ENCODE results near the gene C19orf12. TPM values are rescaled to one million over a fixed set of nuclear protein-coding genes. Genes with fewer than 3 reads are reported as not detected.
A peak's percentile ranks its signal among the peaks of the same experiment; 100 is the strongest.

C19orf12 gene
- total and polyA plus RNA-seq, 2 of the 13 experiments (the other 11 are each of a cell fraction or from before 2014, with no cell fraction given) = 17.7 to 34.4 TPM

DNA sequence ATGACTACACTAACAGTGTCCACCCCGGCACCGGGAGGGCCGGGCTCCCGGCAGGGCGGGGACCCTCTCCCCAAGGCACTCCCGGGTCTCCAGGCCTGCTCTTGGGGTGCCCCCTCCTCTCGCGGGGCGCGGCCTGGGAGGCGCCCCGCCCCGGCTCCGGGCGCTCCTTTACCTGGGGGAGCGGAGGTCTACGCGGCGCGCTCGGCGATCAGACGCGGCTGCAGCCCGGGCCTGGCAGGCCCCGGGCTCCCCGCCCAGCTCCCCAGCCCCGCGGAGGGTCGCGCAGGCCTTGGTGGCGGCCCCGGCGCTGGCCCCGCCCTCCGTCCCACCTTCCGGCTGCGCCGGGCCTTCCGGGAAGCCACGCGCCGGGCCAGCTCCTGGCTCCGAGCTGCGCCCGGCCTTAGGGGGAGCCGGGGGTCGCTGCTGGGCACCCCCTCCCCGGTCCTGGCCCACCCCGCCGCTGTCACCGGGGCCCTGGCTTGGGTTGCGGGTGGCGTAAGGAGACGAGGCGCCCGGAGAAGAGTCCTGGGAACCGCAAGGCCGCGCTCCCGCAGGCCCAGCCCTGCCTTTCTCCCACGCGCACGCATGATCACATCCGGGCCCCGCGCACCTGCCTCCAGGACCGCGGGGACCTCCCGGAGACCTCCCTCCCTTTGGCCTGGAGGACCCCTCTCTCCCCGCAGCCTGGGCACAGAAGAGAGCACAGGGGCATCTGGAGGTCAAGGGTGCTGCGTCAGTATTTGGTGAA lies at the start of gene C19orf12 (continued):
- TF ChIP-seq, protein P1, sequence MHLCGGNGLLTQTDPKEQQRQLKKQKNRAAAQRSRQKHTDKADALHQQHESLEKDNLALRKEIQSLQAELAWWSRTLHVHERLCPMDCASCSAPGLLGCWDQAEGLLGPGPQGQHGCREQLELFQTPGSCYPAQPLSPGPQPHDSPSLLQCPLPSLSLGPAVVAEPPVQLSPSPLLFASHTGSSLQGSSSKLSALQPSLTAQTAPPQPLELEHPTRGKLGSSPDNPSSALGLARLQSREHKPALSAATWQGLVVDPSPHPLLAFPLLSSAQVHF (CRISPR knock-in tag; IDR thresholded peaks at IDR 0.05) = 0 out of 2 replicates have a peak, but pooled peaks have one; percentile 17
- TF ChIP-seq SP140L (CRISPR knock-in tag; IDR thresholded peaks at IDR 0.05; ENCODE audit: borderline replicate concordance) = no peak
- TF ChIP-seq CC2D1A (CRISPR knock-in tag; IDR thresholded peaks at IDR 0.05) = no peak
- TF ChIP-seq HMGA1 (CRISPR knock-in tag; conservative IDR thresholded peaks at IDR 0.05) = no peak

DNA sequence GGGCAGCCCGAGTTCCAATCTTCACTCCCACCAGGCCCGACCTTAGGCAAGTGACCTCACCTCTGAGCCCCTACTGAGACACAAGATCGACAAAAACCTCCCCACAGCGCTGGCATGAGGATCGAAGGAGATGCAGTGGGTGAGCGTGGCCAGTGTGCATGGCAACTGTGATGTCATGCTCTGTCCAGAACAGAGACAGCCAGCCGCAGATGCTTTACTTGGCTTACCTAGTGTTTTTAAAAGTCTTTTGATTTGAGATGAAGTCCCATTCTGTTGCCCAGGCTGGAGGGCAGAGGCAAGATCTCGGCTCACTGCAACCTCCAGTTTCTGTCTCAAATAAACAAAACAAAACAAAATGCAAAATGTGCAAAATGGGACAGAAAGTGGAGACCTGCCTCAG lies 49.3 kb upstream of the C19orf12 start:
- ChIA-PET POLR2A (no interaction called here), CTCF (ENCODE audit: low intra/inter-chr PET ratio, low total read pairs) (no interaction called here)
- no peaks in the 10 kb centered on the region for H3K79me2 ChIP-seq (ENCODE audit: insufficient read depth, low read length)
- no peak overlapping the region for H3K4me3 ChIP-seq (replicated peaks in 1 of 3; ENCODE audit: insufficient read depth in 1 of 3, low read depth in 2 of 3, low read length in 3 of 3)
- H3K4me2 ChIP-seq (ENCODE audit: low read depth, low read length) = no peak overlapping the region
- H3K27ac ChIP-seq (ENCODE audit: extremely low read length, insufficient read depth, low read length) = no peak overlapping the region
- no peaks in the 10 kb centered on the region for H4K20me1 ChIP-seq (ENCODE audit: insufficient read depth, low read length)
- peaks cover 0 to 27% of the 10 kb centered on the region in 2 experiments; a peak in 3 of 5 replicates for H3K27me3 ChIP-seq (ENCODE audit: control insufficient read depth in 1 of 2, insufficient read depth in 2 of 2, low read length in 2 of 2)
- no peak overlapping the region for H3K9ac ChIP-seq (ENCODE audit: insufficient read depth, low read depth, low read length)
- no peaks in the 10 kb centered on the region for H3K9me3 ChIP-seq (ENCODE audit: low read length)
- H3K36me3 ChIP-seq (replicated peaks in 1 of 2; ENCODE audit: control insufficient read depth in 1 of 2, insufficient read depth in 2 of 2, low read length in 2 of 2) = no peaks in the 10 kb centered on the region
- FAIRE-seq (no peak), ATAC-seq (no peak), DNase-seq (ENCODE audit: low spot score) (no peak)
- no peak overlapping the region for H2AFZ ChIP-seq (ENCODE audit: low read length)
- intact Hi-C loops (cut with micrococcal nuclease; ENCODE audit: unreplicated experiment) (no loop called here), in situ Hi-C loops (cut with HindIII; ENCODE audit: extremely low pct_ligation_motif_present, low pct_unique_long_range_greater_than_20kb) (loop anchor here (5.0 kb wide), 1 partner anchor 108 kb away; no protein-coding TSS in a partner anchor)
- TF ChIP-seq POLR2G (IDR thresholded peaks at IDR 0.05; ENCODE audit: low read depth, low read length) = no peak
- TF ChIP-seq RFX5 (IDR thresholded peaks at IDR 0.05; ENCODE audit: low read depth, low read length) = peak; percentile 87
- no TSS peak for BruUV-seq (replicated peaks)
- no peaks in the 10 kb centered on the region for H3K4me1 ChIP-seq (ENCODE audit: insufficient read depth, low read length)
- WGBS (ENCODE audit: low lambda C conversion rate) = 39% methylated on average over 6 of the region's 8 CpGs
